Gastroesophageal sphincter (tissue), 3 donors: ENCODE measurements around the gene AP2M1.

Experiments used
- EP300 ChIP-seq: sonication (generic); formaldehyde crosslinking; IDR thresholded peaks from one replicate; pipeline ENCODE4 v1.6.1; 2017; ENCODE audit warnings: antibody characterized with exemption, mild to moderate bottlenecking
- POLR2A ChIP-seq, 2 donors: fragments of 450-650 bp; IDR thresholded peaks; one replicate each; pipeline ENCODE4 v1.6.1; 2017; ENCODE audit warnings: antibody characterized with exemption in 2 of 2, mild to moderate bottlenecking in 2 of 2, moderate library complexity in 1 of 2
- POLR2AphosphoS5 ChIP-seq: sonication (generic); formaldehyde crosslinking; IDR thresholded peaks from one replicate; pipeline ENCODE4 v1.6.1; 2017; ENCODE audit warnings: antibody characterized with exemption
- TF ChIP-seq, protein P1 (sequence below), 4 experiments: fragments of 200-600 bp in 2 of 4; fragments of 450-650 bp in 2 of 4; sonication (generic) in 1 of 4; IDR thresholded peaks; one replicate each; pipeline ENCODE4 v1.5.1; 2017 to 2019; ENCODE audit warnings: antibody characterized with exemption in 4 of 4, mild to moderate bottlenecking in 2 of 4, moderate library complexity in 2 of 4

DNA sequence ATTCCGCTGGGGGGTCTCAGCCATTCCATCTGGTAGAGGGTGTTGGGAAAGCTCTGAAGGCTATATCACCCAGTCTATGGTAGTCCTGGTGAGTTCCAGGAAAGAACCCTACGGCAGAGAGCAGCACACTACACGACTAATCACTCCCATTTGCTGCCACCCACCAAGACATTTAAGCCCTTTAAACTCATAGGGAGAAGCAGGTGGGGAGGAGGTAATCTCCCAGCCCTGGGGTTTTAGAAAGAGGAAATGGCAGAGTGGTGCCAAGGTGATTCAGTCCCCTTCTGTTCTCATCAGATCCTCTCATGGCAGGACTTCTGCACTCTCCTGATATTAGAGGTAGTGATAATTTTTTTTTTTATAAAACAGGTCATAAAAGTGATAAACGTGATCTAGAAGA lies 44.2 kb downstream of the AP2M1 start:
- TF ChIP-seq, protein P1, sequence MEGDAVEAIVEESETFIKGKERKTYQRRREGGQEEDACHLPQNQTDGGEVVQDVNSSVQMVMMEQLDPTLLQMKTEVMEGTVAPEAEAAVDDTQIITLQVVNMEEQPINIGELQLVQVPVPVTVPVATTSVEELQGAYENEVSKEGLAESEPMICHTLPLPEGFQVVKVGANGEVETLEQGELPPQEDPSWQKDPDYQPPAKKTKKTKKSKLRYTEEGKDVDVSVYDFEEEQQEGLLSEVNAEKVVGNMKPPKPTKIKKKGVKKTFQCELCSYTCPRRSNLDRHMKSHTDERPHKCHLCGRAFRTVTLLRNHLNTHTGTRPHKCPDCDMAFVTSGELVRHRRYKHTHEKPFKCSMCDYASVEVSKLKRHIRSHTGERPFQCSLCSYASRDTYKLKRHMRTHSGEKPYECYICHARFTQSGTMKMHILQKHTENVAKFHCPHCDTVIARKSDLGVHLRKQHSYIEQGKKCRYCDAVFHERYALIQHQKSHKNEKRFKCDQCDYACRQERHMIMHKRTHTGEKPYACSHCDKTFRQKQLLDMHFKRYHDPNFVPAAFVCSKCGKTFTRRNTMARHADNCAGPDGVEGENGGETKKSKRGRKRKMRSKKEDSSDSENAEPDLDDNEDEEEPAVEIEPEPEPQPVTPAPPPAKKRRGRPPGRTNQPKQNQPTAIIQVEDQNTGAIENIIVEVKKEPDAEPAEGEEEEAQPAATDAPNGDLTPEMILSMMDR (IDR thresholded peaks at IDR 0.05), result no peak
- TF ChIP-seq POLR2A (IDR thresholded peaks at IDR 0.05) (no peak), POLR2AphosphoS5 (no peak), EP300 (no peak)
